HG02642 (cell line): ENCODE results near the gene RASIP1.
"Not testable (repeated sequence)": the region's sequence is repeated elsewhere in the genome, so short reads cannot be mapped to it uniquely, and the experiment has no call there.

Source experiments
- ATAC-seq: cut with Tn5 transposase; IDR thresholded peaks from one replicate; pipeline ENCODE4 v1.9.1; 2021; ENCODE audit warnings: mild to moderate bottlenecking; ENCODE audit not compliant: unreplicated experiment, poor library complexity

RASIP1 gene

GRCh38 chr19:48740164-48740972, at the start of gene RASIP1:
Gene RASIP1 (minus strand): TSS chr19:48740610. CDS start chr19:48740282, 328 bp downstream.
- no peak for ATAC-seq

GRCh38 chr19:48787331-48787730, 46.9 kb upstream of the RASIP1 start:
- ATAC-seq, result not testable (repeated sequence)

- ATAC-seq, result not testable (repeated sequence)
Observed at GRCh38 chr19:48786422-48786821, 46.0 kb upstream of the RASIP1 start.

GRCh38 chr19:48784527-48784926, 44.1 kb upstream of the RASIP1 start:
- ATAC-seq, result no peak

- no peak for ATAC-seq
Observed at GRCh38 chr19:48780631-48781391, 40.4 kb upstream of the RASIP1 start.

GRCh38 chr19:48779636-48780035, 39.2 kb upstream of the RASIP1 start:
- no peak for ATAC-seq

- no peak for ATAC-seq
Observed at GRCh38 chr19:48777720-48778119, 37.3 kb upstream of the RASIP1 start.

- ATAC-seq, result no peak
Observed at GRCh38 chr19:48777139-48777538, 36.7 kb upstream of the RASIP1 start.

GRCh38 chr19:48772503-48772953, 32.1 kb upstream of the RASIP1 start:
- ATAC-seq, result no peak

GRCh38 chr19:48770734-48771472, 30.5 kb upstream of the RASIP1 start:
- ATAC-seq, result no peak

- no peak for ATAC-seq
Observed at GRCh38 chr19:48770266-48770665, 29.9 kb upstream of the RASIP1 start.

- no peak for ATAC-seq
Observed at GRCh38 chr19:48768994-48769713, 28.7 kb upstream of the RASIP1 start.

GRCh38 chr19:48768171-48768753, 27.9 kb upstream of the RASIP1 start:
- ATAC-seq, result not testable (repeated sequence)

- not testable (repeated sequence) for ATAC-seq
Observed at GRCh38 chr19:48765816-48766215, 25.4 kb upstream of the RASIP1 start.

GRCh38 chr19:48760504-48761205, 20.2 kb upstream of the RASIP1 start:
- no peak for ATAC-seq

GRCh38 chr19:48757741-48758144, 17.3 kb upstream of the RASIP1 start:
- ATAC-seq, result no peak

- ATAC-seq, result no peak
Observed at GRCh38 chr19:48757089-48757675, 16.8 kb upstream of the RASIP1 start.

- ATAC-seq, result no peak
Observed at GRCh38 chr19:48756686-48757085, 16.3 kb upstream of the RASIP1 start.

GRCh38 chr19:48756212-48756611, 15.8 kb upstream of the RASIP1 start:
- no peak for ATAC-seq
